SH-SY5Y (cell line): ENCODE data around the gene MYH6.

Source experiments
- GATA2 ChIP-seq: IDR thresholded peaks from 2 replicates; pipeline ENCODE4 v1.6.1; 2011; ENCODE audit warnings: mild to moderate bottlenecking, low read depth, low read length
- GATA3 ChIP-seq: IDR thresholded peaks from 2 replicates; pipeline ENCODE4 v1.6.1; 2011; ENCODE audit warnings: low read depth, mild to moderate bottlenecking, low read length, moderate library complexity

DNA sequence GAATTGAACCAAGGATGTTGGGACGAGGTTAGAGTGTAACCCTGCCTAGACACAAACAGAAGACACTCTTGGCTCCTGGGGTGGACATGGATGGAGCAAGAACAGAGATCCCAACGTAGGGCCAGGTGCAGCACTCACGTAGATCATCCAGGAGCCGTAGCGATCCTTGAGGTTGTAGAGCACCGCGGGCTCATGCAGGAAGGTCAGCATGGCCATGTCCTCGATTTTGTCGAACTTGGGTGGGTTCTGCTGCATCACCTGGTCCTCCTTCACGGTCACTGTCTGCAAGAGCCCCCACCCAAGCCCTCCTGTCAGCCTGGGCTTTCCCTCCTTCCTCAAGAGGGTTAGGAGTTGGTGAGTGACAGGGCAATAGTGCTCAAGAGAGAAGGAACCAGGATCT lies 24.9 kb upstream of the MYH6 start:
- TF ChIP-seq GATA3 (no peak), GATA2 (no peak)
